ENCODE data around the gene CCDC175.

DNA sequence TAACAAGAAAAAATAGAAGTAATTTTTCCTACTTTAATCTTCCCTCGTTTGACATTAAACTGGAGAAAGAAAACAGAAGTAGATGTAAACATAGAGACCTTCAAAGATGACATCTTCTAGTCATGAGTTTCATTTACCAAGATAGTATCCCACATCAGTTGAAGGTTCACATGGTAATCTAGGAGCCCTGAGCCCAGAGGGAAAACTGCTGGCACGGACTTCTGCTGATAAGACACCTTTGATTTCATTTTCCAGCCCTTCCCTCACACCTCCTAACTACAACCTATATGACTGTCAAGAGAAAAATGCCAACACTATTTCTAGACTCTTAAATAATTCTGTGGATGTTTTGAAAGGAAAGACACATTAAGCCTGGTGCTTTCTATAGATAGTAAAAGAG is 46.0 kb upstream of the CCDC175 start:
- TF ChIP-seq POLR2A (IDR thresholded peaks at IDR 0.05): no peak
- TF ChIP-seq, protein P1, sequence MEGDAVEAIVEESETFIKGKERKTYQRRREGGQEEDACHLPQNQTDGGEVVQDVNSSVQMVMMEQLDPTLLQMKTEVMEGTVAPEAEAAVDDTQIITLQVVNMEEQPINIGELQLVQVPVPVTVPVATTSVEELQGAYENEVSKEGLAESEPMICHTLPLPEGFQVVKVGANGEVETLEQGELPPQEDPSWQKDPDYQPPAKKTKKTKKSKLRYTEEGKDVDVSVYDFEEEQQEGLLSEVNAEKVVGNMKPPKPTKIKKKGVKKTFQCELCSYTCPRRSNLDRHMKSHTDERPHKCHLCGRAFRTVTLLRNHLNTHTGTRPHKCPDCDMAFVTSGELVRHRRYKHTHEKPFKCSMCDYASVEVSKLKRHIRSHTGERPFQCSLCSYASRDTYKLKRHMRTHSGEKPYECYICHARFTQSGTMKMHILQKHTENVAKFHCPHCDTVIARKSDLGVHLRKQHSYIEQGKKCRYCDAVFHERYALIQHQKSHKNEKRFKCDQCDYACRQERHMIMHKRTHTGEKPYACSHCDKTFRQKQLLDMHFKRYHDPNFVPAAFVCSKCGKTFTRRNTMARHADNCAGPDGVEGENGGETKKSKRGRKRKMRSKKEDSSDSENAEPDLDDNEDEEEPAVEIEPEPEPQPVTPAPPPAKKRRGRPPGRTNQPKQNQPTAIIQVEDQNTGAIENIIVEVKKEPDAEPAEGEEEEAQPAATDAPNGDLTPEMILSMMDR (IDR thresholded peaks at IDR 0.05): no peak

Measured in sigmoid colon (tissue), 3 donors.